CD14-positive monocyte (primary cell): ENCODE measurements around the gene TIAM2. TPM values are rescaled to one million over a fixed set of nuclear protein-coding genes. Genes with fewer than 3 reads are reported as not detected.
A peak's percentile ranks its signal among the peaks of the same experiment; 100 is the strongest.

Experiments used
- DNase-seq, 3 donors: peaks; one replicate each; pipeline ENCODE4 v3.0.0-alpha.2; 2011 to 2022
- H2AFZ ChIP-seq: 2 replicates; pipeline ENCODE4 v1.6.0; 2012; ENCODE audit warnings: mild to moderate bottlenecking, low read depth, low read length, inconsistent platforms; ENCODE audit not compliant: insufficient read depth, poor library complexity, severe bottlenecking
- H3K27ac ChIP-seq, 2 donors: 1 replicate in 1 of 2; 2 replicates in 1 of 2; pipeline ENCODE4 v1.5.1; 2012 to 2013; ENCODE audit warnings: low read length in 2 of 2, control low read depth in 1 of 2, inconsistent platforms in 1 of 2, low read depth in 1 of 2, mild to moderate bottlenecking in 1 of 2
- H3K27me3 ChIP-seq, 2 donors: one replicate each; pipeline versions ENCODE4 v1.6.0 to v1.6.1; 2011 to 2013; ENCODE audit warnings: low read length in 2 of 2; ENCODE audit not compliant: control insufficient read depth in 2 of 2, insufficient read depth in 2 of 2
- H3K36me3 ChIP-seq, 2 donors: replicated peaks in 1 of 2; 1 replicate in 1 of 2; 2 replicates in 1 of 2; pipeline versions ENCODE4 v1.5.1 to v1.6.1; 2012 to 2013; ENCODE audit warnings: low read length in 2 of 2, control low read depth in 1 of 2, inconsistent platforms in 1 of 2, mild to moderate bottlenecking in 1 of 2; ENCODE audit not compliant: insufficient read depth in 2 of 2, control insufficient read depth in 1 of 2
- H3K4me1 ChIP-seq, 2 donors: 1 replicate in 1 of 2; 2 replicates in 1 of 2; pipeline versions ENCODE4 v1.5.1 to v1.6.1; 2012 to 2013; ENCODE audit warnings: low read length in 2 of 2, control low read depth in 1 of 2, inconsistent platforms in 1 of 2, mild to moderate bottlenecking in 1 of 2, moderate library complexity in 1 of 2; ENCODE audit not compliant: insufficient read depth in 2 of 2, control insufficient read depth in 1 of 2
- H3K4me2 ChIP-seq: replicated peaks from 2 replicates; pipeline ENCODE3; 2012; ENCODE audit warnings: low read length, moderate library complexity, mild to moderate bottlenecking; ENCODE audit not compliant: poor library complexity, severe bottlenecking; ENCODE audit errors: extremely low read depth
- H3K4me3 ChIP-seq, 3 experiments: fragments of 200-600 bp in 1 of 3; sonication (generic) in 1 of 3; replicated peaks in 1 of 3; 1 replicate in 2 of 3; 2 replicates in 1 of 3; pipeline ENCODE4 v1.5.1; 2011 to 2013; ENCODE audit warnings: low read length in 3 of 3, mild to moderate bottlenecking in 3 of 3, control low read depth in 2 of 3, low read depth in 2 of 3, inconsistent platforms in 1 of 3, moderate library complexity in 1 of 3
- H3K79me2 ChIP-seq: 2 replicates; pipeline ENCODE4 v1.6.0; 2012; ENCODE audit warnings: mild to moderate bottlenecking, control low read depth, inconsistent platforms, low read length, moderate library complexity; ENCODE audit not compliant: insufficient read depth
- H3K9ac ChIP-seq: 2 replicates; pipeline ENCODE4 v1.6.0; 2017; ENCODE audit warnings: low read length, mild to moderate bottlenecking; ENCODE audit not compliant: insufficient read depth, poor library complexity, severe bottlenecking
- H3K9me3 ChIP-seq, 2 donors: replicated peaks in 1 of 2; 1 replicate in 1 of 2; 2 replicates in 1 of 2; pipeline versions ENCODE4 v1.5.1 to v1.6.1; 2012 to 2013; ENCODE audit warnings: low read length in 2 of 2, control low read depth in 1 of 2; ENCODE audit not compliant: control insufficient read depth in 1 of 2, insufficient read depth in 1 of 2
- H4K20me1 ChIP-seq: 2 replicates; pipeline ENCODE4 v1.6.0; 2012; ENCODE audit warnings: mild to moderate bottlenecking, low read length, control low read depth, moderate library complexity; ENCODE audit not compliant: insufficient read depth
- H3K27ac Mint-ChIP-seq, 7 donors: one replicate each; pipeline ENCODE4 v1.8.0; 2020; ENCODE audit warnings: mild to moderate bottlenecking in 7 of 7, mixed read lengths in 7 of 7, moderate library complexity in 6 of 7, inconsistent platforms in 2 of 7
- H3K27me3 Mint-ChIP-seq, 3 donors: one replicate each; pipeline ENCODE4 v1.8.0; 2021 to 2022; ENCODE audit warnings: low read depth in 3 of 3, mild to moderate bottlenecking in 3 of 3, mixed read lengths in 3 of 3, moderate library complexity in 3 of 3, inconsistent platforms in 1 of 3
- H3K36me3 Mint-ChIP-seq, 2 donors: one replicate each; pipeline ENCODE4 v1.8.0; 2020; ENCODE audit warnings: mixed read lengths in 2 of 2, inconsistent platforms in 1 of 2, mild to moderate bottlenecking in 1 of 2
- H3K4me1 Mint-ChIP-seq: one replicate; pipeline ENCODE4 v1.8.0; 2020; ENCODE audit warnings: mild to moderate bottlenecking, mixed read lengths
- H3K4me3 Mint-ChIP-seq, 2 donors: one replicate each; pipeline ENCODE4 v1.8.0; 2020; ENCODE audit warnings: mild to moderate bottlenecking in 2 of 2, mixed read lengths in 2 of 2, moderate library complexity in 1 of 2
- H3K9me3 Mint-ChIP-seq, 7 donors: one replicate each; pipeline ENCODE4 v1.8.0; 2020 to 2022; ENCODE audit warnings: mixed read lengths in 7 of 7, mild to moderate bottlenecking in 6 of 7, moderate library complexity in 6 of 7, inconsistent platforms in 2 of 7
- WGBS: methylation state at CpG from one replicate; pipeline ENCODE4 v1.1.5; 2013; ENCODE audit warnings: missing lambda C conversion rate; ENCODE audit not compliant: insufficient coverage; 5-methylcytosine and 5-hydroxymethylcytosine counted together
- intact Hi-C, 2 donors: fragments of 100-400 bp; cut with micrococcal nuclease; formaldehyde crosslinking; loops; one replicate each; pipeline versions ENCODE4 v1.15.0 to v1.15.1; 2023
- polyA plus RNA-seq, 3 donors: library from polyadenylated mRNA; depleted of rRNA in 1 of 3; unstranded in 2 of 3; stranded (reverse) in 1 of 3; fragments of 300-500 nt in 2 of 3; fragments of >200 nt in 1 of 3; fragmentation: Illumina TruSeq in 2 of 3; gene quantifications; 1 replicate in 2 of 3; 2 replicates in 1 of 3; pipeline ENCODE4 v1.2.3, GENCODE V29; 2012 to 2021
- TF ChIP-seq, protein P1 (sequence below): fragments of 200-600 bp; IDR thresholded peaks from one replicate; pipeline ENCODE4 v1.8.0; 2022; ENCODE audit warnings: antibody characterized with exemption, mild to moderate bottlenecking

TIAM2 gene
- polyA plus RNA-seq, 3 donors, result 0.25 to 4.2 (median 0.67) TPM

DNA sequence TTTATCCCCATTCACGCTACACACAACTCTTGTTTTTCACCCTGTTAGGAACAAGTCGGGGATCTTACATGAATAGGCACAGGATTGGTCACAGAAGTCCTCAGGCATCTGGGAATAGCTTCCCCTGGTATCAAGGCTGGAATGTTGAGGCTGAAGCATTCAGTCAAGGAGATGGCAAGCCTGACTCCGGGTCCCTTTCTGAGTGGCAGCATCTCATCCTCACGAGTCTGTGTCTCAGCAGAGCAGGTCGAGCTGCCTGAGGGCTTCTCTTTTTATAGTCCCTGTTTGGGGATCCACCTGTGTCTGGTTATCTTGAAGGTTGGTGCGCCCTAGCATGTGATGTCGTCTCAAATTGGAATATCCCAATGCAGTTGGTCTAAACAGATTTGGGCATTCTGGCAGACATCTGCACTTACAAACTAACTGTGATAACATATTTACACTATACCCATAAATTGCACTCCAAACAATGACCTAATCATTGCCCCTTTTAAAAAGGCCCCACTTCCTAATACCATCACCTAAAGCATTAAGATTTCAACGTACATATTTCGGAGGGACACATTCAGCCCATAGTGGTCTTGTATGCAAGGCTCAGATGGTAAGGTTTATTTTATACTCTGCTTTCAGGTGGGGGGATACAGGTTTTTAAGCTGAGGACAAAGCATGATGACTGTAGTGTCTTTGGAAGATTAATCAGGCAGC is 156.0 kb downstream of the TIAM2 start:
- Mint-ChIP-seq H3K9me3 (peaks cover 0 to 2% (median 0%) of the 10 kb centered on the region in 7 donors), H3K4me1 (peaks cover 12% of the 10 kb centered on the region), H3K36me3 (no peaks in the 10 kb centered on the region), H3K27ac (peak overlapping the region in 1 of 7 donors; percentile 36), H3K27me3 (no peaks in the 10 kb centered on the region), H3K4me3 (no peak overlapping the region)
- DNase-seq, result no peak
- intact Hi-C loops, result no loop called here
- H3K79me2 ChIP-seq, result no peaks in the 10 kb centered on the region
- no peak overlapping the region for H3K4me2 ChIP-seq
- no peak overlapping the region for H3K4me3 ChIP-seq
- H3K27ac ChIP-seq, result no peak overlapping the region
- no peaks in the 10 kb centered on the region for H3K36me3 ChIP-seq
- WGBS, result 78% methylated on average over 6 of the region's 9 CpGs
- H4K20me1 ChIP-seq, result no peaks in the 10 kb centered on the region
- H3K9ac ChIP-seq, result no peak overlapping the region
- H2AFZ ChIP-seq, result no peak overlapping the region
- H3K4me1 ChIP-seq, result peaks cover 2 to 9% of the 10 kb centered on the region in 2 donors
- H3K9me3 ChIP-seq, result no peaks in the 10 kb centered on the region
- TF ChIP-seq, protein P1, sequence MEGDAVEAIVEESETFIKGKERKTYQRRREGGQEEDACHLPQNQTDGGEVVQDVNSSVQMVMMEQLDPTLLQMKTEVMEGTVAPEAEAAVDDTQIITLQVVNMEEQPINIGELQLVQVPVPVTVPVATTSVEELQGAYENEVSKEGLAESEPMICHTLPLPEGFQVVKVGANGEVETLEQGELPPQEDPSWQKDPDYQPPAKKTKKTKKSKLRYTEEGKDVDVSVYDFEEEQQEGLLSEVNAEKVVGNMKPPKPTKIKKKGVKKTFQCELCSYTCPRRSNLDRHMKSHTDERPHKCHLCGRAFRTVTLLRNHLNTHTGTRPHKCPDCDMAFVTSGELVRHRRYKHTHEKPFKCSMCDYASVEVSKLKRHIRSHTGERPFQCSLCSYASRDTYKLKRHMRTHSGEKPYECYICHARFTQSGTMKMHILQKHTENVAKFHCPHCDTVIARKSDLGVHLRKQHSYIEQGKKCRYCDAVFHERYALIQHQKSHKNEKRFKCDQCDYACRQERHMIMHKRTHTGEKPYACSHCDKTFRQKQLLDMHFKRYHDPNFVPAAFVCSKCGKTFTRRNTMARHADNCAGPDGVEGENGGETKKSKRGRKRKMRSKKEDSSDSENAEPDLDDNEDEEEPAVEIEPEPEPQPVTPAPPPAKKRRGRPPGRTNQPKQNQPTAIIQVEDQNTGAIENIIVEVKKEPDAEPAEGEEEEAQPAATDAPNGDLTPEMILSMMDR, result no peak
- no peaks in the 10 kb centered on the region for H3K27me3 ChIP-seq

DNA sequence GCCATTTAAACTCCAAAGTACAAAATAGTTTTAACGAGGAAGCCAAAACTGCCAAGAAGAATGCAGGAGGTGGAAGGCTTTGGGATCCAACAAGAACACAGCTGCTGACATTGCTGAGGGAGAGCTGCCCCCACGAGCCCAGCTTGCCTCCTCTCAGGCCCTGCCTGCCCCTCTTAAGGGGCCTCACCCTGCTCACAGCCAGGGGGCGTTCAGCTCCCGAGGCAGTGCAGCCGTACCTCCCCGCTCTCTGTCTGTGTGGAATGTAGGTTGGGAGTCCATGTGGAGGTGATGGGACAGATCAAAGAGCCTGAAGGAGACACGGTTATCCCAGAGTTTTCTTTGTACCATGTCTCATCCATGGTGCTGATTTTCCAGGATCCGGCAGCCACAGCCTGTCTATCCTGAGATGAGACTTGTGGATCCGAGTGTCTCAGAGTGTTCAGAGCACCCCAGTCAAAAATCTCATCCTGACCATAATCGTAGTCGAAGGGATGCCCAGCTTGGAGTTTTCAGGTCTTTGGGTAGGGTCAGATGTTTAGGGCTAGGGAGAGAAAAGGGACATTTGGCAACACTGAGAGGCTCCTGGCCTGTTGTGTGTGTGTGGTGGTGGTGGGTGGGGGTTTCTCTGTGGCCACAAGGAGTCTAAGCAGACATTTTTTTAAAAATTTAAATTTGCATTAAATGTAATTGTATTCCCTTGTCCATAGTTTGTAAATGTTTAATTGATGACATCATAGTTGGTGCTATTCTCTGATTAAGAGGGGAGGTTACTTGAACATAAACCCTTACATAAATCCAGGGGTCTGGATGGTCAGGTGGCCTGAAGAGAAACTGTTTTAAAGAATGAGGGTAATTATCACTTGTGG is 157.3 kb downstream of the TIAM2 start:
- Histone ChIP-seq H3K4me1 (peaks cover 2 to 9% of the 10 kb centered on the region in 2 donors), H3K4me2 (no peak overlapping the region), H4K20me1 (no peaks in the 10 kb centered on the region), H3K4me3 (no peak overlapping the region), H2AFZ (no peak overlapping the region), H3K79me2 (no peaks in the 10 kb centered on the region), H3K27ac (no peak overlapping the region), H3K36me3 (no peaks in the 10 kb centered on the region), H3K9ac (no peak overlapping the region), H3K27me3 (no peaks in the 10 kb centered on the region), H3K9me3 (no peaks in the 10 kb centered on the region)
- Mint-ChIP-seq H3K27ac (peak overlapping the region in 1 of 7 donors; percentile 48), H3K4me3 (no peak overlapping the region), H3K36me3 (no peaks in the 10 kb centered on the region), H3K27me3 (no peaks in the 10 kb centered on the region), H3K4me1 (peaks cover 12% of the 10 kb centered on the region), H3K9me3 (peaks cover 0 to 2% (median 0%) of the 10 kb centered on the region in 7 donors)
- WGBS, result 93% methylated on average over 5 of the region's 11 CpGs
- DNase-seq, result no peak
- TF ChIP-seq, protein P1, result no peak
- intact Hi-C loops, result no loop called here
